ENCODE results near the gene GRIN2C.
"Not testable (repeated sequence)": the region's sequence is repeated elsewhere in the genome, so short reads cannot be mapped to it uniquely, and the experiment has no call there.

Gene GRIN2C

DNA sequence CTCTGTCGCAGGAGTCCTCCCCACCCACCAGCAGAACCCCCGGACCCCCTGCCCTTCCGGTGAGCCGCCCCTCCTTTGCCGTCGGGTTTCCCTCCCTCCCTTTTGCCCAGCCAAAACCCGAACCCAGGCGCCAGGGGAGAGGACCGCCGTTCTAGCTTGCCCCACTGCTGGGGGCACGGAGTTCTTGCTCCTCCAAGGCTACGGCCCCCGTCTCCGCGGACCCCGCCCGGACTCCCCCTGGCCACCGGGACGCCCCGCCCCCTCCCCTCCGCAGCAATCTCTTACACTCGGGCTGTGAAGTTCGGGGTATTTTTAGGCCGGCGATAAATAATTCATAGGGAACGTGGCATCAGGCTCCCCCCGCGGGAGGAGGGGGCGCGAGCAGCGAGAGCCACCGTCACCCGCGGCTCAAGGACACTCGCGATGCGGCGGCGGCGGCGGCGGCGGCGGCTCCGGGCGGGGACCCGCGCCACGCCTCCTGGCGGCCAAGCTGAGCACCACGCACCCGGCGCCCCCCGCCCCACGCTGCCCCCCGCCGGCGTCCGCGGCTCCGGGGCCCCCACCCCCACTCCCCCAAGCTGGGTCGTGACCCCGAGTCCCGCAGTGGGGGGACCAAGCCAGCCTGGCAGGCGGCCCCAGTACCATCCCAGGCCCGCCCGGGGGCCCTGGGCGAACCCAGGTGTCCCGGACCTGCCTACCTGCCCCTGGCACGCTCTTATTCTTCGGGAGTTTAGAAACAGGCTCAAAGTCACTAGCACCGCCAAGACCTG, at the start of gene GRIN2C:
TSS of gene GRIN2C (minus strand) at position 427 of the 770 bp plus-strand sequence. CDS start 4,793 bp downstream, outside the sequence.
- DNase-seq (ENCODE audit: low read depth): no peak

DNA sequence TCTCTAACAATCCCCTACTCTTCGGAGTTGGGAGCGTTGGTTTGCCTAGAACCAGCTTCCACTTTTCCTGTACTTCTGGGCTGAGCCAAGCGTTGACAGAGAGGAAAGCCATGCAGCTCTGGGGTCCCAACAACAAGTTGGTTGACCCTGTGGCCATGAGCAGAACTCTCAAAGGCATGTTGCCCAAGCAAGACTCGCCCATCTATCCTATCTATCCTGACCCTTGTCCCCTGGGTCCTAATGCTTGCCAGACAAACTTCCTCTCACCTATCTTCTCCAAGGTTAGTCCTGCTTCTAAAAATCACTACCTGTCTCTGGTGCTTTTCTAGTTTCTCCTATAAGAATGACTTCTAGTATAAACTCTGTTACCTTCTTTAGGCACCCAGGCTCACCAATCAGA, 49.4 kb upstream of the GRIN2C start:
- not testable (repeated sequence) for DNase-seq (ENCODE audit: low read depth)

DNA sequence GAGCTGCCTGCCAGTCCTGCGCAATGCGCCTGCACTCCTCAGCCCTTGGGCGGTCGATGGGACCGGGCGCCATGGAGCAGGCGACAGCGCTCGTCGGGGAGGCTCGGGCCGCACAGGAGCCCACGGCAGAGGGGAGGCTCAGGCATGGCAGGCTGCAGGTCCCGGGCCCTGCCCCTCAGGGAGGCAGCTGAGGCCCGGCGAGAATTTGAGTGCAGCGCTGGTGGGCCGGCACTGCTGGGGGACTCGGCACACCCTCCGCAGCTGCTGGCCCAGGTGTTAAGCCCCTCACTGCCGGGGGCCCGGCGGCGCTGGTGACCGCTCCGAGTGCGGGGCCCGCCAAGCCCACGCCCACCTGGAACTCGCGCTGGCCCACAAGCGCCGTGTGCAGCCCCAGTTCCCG, 47.3 kb upstream of the GRIN2C start:
- no peak for DNase-seq (ENCODE audit: low read depth)

DNA sequence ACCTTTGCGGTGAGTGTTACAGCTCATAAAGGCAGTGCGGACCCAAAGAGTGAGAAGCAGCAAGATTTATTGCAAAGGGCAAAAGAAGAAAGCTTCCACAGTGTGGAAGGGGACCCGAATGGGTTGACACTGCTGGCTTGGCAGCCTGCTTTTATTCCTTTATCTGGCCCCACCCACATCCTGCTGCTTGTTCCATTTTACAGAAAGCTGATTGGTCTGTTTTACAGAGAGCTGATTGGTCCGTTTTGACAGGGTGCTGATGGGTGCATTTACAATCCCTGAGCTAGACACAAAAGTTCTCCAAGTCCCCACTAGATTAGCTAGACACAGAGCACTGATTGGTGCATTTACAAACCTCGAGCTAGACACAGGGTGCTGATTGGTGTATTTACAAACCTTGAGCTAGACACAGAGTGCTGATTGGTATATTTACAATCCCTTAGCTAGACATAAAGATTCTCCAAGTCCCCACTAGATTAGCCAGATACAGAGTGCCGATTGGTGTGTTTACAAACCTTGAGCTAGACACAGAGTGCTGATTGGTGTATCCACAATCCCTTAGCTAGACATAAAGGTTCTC, 46.6 kb upstream of the GRIN2C start:
- DNase-seq (ENCODE audit: low read depth): not testable (repeated sequence)

DNA sequence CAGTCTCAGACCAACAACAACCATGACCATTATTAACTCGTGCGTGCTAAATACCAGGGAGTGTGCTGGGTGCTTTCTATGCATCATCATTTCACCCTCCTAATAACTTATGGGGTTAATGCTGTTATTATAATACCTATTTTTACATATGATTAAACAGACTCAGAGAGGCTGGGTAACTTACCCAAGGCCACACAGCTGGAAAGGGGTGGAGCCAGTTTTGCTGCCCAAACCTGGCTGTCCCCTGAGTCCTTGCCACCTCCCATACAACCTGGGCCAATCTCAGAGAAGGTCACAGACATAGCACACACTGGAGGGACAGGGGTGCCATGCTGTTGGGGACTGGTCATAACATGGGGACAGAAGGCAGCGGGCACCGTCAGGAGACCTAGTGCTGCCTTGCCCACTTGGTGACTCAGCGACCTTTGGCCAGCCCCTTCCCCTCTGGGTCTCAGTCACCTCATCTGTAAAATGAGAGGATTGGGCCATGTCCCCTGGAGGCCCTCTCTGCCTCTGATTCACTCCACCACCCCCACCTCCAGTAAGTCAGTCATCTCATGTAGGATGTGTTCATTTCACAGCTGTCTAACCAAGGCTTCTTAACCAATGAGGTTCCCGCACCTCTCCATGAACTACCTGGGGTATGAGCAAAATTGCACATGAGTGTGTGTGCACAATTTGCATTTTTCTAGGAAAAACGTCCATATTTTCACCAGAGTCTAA, 45.2 kb upstream of the GRIN2C start:
- no peak for DNase-seq (ENCODE audit: low read depth)

DNA sequence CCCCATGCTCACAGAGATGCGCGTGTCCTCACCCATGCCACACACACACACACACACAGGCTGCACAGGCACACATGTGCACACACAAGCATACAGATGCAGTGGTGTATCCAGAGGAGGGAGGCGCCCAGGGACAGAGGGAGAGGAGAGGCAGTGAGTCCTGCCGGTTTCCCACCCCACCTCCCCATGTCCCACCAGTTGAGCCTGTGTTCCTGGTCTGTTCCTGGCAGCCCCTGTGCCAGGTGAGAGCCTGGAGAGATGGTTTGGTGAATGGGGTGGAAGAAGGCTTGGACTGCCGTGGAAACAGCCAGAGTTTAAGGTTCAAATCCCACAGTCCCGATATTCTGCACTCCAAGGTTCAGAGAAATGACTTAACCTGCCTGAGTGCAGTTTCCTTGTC, 44.0 kb upstream of the GRIN2C start:
- DNase-seq (ENCODE audit: low read depth): no peak

DNA sequence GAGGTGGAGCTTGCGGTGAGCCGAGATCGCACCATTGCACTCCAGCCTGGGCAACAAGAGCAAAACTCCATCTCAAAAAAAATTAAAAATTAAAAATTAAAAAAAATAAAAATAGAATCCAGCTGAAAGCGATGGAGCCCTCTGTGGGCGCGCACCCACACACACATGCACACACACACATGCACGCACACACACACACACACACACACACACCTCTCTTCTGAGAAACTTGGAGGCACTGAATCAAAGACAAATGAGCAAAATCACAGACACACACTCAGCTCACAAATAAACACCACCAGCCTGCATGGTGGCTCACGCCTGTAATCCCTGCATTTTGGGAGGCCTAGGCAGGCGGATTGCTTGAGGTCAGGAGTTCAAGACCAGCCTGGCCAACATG, 43.3 kb upstream of the GRIN2C start:
- no peak for DNase-seq (ENCODE audit: low read depth)

DNA sequence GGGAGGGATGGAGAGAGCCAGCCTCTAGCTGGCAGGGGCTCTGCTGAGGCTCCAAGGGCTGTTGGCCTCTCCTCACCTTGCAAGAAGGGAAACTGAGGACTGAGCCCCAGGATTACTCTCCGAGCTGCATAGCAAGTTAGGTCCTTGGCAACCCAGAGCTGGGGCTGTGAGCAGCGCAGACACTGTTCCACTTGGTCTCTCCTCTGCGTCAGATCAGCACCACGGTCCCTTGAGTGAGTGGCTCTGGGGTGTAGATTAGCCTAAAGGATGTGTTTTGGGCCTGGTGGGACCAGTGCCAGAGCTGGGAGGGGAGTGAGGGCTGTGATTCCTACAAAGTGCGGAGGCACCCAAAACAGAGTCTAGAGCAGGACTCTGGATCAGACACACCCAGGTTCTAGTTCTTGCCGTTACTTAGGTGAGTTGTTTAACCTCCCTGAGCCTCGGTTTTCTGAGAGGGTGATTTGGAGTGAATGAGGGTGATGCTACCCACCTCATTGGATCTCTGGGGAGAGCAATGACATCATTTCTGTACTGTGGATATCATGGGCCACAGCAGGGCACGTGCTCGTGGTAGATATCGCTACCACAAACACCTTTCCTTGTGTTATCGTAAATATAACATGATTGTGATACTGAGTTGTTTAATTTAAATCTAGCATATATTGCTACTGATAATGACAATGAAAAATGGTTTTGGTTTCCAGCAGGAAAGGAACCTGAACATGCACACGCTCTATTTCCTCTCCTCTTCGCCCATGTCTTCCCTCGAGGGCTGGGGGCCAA, 41.9 kb upstream of the GRIN2C start:
- DNase-seq (ENCODE audit: low read depth): no peak

DNA sequence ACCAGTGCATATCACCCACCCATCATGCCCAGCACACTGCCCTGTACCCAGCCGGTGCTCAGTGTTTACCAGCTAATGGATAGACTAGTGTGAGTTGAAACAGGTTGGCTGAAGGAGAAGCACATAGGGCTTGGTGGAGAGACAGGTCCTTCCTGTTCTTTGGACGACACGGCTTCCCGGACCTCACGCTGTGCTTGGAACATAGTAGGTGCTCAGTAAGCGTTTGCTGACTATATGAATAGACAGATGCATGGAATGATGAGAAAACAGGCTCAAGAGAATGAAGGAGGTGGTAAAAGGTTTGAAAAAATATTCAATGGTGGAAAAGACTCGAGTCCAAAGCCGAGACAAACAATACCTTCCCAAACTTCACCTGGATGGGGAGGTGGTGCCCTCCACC, 40.5 kb upstream of the GRIN2C start:
- no peak for DNase-seq (ENCODE audit: low read depth)

DNA sequence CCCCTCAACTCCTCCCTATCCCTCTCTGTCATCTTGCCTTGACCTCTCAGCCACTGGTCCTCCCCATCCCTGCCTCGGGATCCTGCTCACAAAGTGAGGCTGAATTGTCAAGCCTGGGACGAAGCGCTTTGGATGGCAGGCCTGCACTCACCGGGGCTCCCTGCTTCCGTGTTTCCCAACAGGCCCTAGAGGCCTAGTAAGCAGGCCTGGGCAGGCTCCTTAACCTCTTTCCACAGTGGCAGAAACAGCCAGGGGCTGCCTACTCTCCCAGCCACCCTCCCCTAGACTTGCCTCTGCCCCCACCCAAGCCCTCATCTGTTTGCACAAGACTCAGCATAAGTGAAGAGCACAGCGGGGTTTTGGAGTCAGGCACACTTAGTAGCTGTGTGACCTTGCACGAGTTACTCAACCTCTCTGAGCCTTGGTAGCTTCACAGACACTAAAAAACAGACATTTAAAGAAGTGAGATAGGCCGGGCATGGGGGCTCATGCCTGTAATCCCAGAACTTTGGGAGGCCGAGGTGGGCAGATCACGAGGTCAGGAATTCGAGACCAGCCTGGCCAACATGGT, 38.8 kb upstream of the GRIN2C start:
- DNase-seq (ENCODE audit: low read depth): no peak

DNA sequence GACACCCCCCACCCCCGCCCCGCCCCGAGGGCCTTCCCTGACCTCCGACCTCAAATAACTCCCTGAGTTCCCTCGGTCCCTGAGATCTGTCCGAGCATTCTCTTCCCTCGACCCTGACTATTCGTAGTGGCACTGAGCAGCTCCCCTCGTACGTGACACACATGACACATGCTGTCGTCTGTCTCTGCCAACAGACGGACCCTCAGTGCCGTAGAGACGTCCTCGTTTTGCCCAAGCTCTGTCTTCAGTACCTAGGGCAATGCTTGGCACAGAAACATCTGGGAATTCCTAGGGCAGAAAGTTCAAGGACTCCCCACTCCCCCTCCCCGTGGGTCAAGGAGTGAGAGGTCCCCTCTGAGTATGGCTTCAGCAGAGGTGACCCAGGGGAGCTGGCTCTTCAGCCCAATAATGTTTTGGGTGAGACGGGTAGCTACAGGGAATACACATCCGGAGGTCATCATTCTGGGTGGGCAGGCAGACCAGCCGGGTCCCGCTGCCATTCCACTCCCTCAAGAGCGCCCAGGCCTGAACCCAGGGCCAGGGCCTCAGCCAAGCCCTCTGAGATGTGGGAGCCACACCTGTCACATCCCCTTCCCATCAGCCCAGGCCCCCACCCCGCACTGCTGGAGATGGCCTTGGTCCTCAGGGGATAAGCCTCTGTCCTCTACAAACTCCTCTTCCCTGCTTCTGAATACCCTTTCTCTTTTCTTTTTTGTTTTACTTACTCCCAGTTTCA, 34.4 kb upstream of the GRIN2C start:
- DNase-seq (ENCODE audit: low read depth): no peak

DNA sequence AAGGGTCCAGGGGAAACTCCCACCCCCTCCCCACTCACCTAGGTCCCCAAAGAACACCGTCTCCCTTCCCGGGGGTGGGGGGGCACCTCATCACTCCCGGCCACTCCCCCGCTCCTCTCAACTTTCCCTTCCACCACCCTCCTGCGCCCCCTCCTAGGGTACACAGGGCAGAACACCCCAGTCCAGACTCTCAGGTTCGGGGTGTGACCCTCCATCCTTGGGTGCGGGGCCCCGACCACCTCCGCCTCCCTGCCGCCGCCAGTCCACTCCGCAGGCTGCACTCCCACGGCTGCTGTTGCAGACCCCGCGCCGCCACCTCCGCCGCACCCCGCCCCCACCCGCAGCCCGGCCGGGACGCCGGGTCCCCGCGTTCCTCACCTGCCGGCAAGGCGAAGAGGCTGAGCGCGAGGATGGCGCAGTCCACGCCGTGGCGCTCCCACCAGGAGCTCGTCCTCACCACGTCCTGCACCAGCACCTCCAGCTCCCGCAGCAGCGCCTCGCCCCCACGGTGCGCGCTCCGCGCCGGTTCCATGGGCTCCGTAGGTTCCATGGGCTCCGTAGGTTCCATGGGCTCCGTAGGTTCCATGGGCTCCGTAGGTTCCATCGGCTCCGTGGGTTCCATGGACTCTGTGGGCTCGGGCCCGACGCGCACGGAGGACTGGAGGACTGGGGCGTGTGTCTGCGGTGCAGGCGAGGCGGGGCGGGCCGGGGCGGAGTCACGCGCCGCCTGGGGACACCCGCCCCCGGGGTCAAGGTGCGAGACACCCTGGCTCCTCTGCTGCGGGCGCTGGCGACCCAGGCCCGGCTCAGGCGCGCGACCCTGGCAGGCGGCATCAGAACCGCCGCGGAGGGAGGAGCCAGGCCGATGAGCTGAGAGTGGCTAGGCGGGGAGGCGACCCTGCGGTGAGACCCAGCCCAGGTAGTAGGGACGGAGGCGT, 33.6 kb upstream of the GRIN2C start, which contains the start of gene FADS6:
TSS of gene FADS6 (minus strand) at position 660 of the 938 bp plus-strand sequence. CDS start at position 622, 38 bp downstream.
- DNase-seq (ENCODE audit: low read depth): no peak

DNA sequence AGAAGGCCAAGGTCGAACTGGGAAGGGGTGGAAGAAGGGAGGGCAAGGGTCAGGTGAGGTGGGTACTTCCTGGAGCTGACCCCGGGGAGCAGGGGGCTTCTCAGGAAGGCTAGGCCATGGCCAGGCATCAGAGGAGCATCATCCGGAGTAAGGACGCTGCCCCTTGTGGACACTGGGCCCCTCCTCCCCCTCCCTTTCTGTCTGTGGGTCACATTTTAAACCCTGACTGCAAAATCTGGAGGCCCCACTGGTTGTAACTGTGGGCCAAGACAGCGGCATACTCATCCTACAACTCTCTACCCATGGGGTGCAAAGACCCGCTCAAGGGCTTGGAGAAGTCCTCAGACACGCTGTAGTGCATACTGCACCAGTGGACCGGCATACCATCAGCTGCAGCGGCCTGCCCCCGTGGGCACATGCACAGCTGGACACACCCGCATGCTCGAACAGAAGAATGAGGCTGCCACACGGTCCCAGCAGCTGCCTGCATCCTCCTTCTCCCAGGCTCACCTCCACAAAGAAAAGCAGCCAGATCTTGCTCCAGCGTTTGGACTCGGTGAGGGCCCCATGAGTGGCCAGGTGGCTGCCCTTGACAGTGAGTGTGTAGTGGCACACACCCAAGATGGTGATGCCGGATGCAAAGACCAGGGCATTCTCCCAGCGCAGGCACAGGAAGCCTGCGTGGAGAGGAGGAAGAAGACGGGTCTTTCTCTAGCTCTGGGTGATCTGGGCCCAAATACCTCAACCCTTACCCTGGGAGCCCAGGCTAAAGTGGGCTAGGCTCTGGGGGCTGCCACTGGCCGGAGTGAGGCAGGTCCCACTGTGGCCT, 32.5 kb upstream of the GRIN2C start:
- no peak for DNase-seq (ENCODE audit: low read depth)

DNA sequence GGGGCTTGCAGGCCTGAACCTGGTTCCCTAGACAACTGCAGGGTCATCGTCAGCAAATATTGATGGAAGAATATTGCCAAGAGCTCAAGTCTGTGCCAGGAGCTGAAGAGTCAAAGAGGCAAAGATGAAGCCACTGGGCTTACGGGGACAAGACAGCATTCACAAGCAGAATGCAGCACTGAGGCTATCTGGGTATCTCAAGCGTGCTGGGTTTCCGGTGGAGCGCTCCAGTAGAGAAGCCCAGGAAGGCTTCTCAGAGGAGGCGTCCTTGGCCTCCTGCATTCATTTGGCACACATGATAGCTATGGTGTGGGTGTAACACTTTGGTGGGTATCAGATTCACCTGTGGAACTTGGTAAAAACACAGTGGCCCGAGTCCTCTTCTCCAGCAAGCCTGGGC, 30.9 kb upstream of the GRIN2C start:
- DNase-seq (ENCODE audit: low read depth): no peak

DNA sequence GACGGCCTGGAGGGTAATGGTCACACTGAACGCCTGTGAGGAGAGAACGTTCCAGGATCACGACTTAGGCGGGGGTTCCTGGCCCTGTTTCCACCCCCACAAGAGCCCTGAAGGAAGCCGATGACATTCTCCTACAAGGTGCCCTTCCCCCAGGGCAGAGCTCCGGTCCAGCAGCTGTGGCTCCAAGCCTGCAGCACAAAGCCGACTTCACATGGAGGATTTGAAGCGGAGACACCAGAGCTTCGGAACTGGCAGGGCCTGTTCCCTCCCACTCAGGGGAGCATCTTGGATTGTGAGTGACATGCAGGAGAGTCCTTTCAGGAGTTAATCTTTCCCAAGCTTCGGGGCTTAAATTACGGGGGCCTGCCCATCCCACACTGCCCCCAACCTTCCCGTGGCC, 28.8 kb upstream of the GRIN2C start:
- DNase-seq (ENCODE audit: low read depth): no peak

DNA sequence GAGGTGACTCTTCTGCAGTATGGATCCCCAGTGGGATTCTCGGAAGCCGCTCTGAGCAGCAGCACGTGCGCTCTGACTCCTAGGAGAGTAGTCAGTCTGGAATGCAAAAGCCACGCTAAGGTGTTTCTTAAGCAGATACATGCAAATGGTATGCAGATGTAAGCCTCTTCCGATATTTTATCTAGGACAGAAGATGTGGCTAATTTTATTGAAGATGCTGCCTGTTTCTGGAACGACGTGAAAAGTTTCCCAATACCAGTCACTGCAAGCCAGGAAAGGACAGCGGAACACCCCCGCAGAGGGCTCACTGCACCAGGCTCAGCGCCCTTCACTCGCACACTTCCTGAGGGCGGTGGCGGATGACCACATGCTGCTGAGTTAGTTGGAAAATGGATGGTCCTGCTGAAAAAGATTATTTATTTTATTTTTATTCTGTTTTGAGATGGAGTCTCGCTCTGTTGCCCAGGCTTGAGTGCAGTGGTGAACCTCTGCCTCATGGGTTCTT, 23.6 kb upstream of the GRIN2C start:
- no peak for DNase-seq (ENCODE audit: low read depth)

DNA sequence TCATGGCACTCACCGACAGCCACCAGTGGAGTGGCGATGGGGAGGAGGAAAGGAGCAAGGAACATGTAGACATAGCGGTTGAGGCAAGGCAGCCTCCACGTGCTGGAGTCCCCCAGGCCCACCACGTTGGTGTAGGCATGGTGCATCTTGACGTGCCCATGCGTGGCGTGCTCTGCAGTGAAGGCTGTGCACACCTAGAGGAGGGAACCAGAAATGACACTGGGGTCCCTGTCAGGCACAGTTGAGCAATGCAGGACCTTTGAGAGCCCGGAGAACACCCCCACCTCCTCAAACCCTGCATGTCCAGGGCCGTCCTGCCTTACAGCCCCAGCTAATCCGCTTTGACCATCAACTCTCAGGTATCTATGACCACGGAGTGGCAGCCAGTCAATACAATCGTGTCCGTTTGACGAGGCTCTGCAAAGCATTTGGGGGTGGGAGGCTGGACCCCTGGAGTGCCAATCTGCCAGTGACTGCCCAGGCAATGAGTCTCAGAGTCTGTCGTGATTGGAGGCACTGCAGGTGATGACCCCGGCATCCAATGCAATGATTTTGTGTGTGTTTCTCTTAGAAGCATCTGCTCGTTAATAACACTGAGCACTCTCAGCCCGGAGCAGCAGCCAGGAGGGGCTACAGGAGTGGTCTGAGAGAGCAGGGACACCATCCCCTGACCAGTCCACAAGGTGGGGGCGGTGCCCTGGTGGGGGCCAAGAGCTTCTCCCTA, 23.0 kb upstream of the GRIN2C start:
- no peak for DNase-seq (ENCODE audit: low read depth)

DNA sequence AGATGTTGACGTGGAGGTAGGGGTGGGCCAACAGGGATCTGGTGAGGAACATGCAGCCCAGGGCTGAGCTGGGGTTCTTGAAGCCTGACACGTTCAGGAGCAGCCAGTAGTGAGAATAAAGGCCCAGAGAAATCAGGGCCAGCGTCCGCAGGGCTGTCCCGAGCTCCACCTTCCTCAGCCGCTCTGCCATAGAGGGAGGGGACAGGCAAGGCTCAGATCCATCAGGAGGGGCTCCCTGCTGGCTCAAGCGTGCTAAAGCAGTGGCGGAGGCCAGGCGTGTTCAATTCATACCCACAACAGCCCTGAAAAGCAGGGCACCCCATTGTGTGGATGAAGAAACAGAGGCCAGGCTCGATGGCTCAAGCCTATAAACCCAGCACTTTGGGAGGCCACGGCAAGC, 21.4 kb upstream of the GRIN2C start:
- no peak for DNase-seq (ENCODE audit: low read depth)
